ENCODE data around the gene FPR3. TPM values are rescaled to one million over a fixed set of nuclear protein-coding genes. Genes with fewer than 3 reads are reported as not detected.
"Not testable (repeated sequence)": the region's sequence is repeated elsewhere in the genome, so short reads cannot be mapped to it uniquely, and the experiment has no call there.

Gene FPR3
- total RNA-seq, 1 donor from 2014 or later: not detected

DNA sequence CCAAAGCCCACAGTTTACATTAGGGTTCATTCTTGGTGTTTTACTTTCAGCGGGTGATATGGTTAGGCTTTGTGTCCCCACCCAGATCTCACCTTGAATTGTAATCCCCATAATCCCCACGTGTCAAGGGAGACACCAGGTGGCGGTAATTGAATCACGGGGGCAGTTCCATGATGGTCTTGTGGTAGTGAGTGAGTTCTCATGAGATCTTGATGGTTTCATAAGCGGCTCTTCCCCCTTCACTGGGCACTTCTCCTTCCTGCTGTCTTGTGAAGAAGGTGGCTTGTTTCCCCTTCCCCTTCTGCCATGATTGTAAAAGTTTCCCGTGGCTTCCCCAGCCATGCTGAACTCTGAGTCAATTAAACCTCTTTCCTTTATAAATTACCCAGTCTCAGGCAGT lies 22.0 kb upstream of the FPR3 start:
- Histone ChIP-seq H2AFZ (replicated peaks) (no peak overlapping the region), H3K9me3 (ENCODE audit: low read depth) (no peaks in the 10 kb centered on the region), H3K4me3 (no peak overlapping the region), H3K4me1 (no peaks in the 10 kb centered on the region), H3K4me2 (no peak overlapping the region), H3K9ac (no peak overlapping the region), H3K27ac (no peak overlapping the region), H3K79me2 (ENCODE audit: low read depth) (no peaks in the 10 kb centered on the region), H4K20me1 (ENCODE audit: low read depth) (no peaks in the 10 kb centered on the region), H3F3A (ENCODE audit: low read depth) (no peaks in the 10 kb centered on the region), H3K36me3 (no peaks in the 10 kb centered on the region), H3K27me3 (no peaks in the 10 kb centered on the region)
- Mint-ChIP-seq H3K4me3 (no peak overlapping the region), H3K36me3 (no peaks in the 10 kb centered on the region), H3K4me1 (no peaks in the 10 kb centered on the region), H3K27me3 (ENCODE audit: insufficient read depth, low read depth) (peaks cover 2% of the 10 kb centered on the region), H3K27ac (no peak overlapping the region), H3K9me3 (no peaks in the 10 kb centered on the region)
- DNase-seq (ENCODE audit: low spot score): no peak
- TF ChIP-seq EZH2phosphoT487 (IDR thresholded peaks at IDR 0.05) (no peak), EZH2 (IDR thresholded peaks at IDR 0.05) (no peak)
- TF ChIP-seq, protein P1, sequence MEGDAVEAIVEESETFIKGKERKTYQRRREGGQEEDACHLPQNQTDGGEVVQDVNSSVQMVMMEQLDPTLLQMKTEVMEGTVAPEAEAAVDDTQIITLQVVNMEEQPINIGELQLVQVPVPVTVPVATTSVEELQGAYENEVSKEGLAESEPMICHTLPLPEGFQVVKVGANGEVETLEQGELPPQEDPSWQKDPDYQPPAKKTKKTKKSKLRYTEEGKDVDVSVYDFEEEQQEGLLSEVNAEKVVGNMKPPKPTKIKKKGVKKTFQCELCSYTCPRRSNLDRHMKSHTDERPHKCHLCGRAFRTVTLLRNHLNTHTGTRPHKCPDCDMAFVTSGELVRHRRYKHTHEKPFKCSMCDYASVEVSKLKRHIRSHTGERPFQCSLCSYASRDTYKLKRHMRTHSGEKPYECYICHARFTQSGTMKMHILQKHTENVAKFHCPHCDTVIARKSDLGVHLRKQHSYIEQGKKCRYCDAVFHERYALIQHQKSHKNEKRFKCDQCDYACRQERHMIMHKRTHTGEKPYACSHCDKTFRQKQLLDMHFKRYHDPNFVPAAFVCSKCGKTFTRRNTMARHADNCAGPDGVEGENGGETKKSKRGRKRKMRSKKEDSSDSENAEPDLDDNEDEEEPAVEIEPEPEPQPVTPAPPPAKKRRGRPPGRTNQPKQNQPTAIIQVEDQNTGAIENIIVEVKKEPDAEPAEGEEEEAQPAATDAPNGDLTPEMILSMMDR (IDR thresholded peaks at IDR 0.05): no peak

DNA sequence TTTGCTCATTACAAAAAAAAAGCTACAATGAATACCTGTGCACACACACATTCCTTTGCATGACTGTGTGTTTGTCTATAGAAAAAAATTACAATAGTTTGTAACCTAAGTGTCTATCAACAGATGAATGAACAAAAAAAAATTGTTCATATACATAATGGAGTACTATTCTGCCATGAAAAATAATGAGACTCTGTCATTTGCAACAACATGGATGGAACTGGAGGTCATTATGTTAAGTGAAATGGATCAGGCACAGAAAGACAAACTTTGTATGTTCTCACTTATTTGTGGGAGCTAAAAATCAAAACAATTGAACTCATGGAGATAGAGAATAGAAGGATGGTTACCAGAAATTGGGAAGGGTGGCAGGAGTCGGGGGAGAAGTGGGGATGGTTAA lies 18.4 kb upstream of the FPR3 start:
- H3K4me1 Mint-ChIP-seq; H3K27me3 Mint-ChIP-seq (ENCODE audit: insufficient read depth, low read depth); H4K20me1 ChIP-seq (ENCODE audit: low read depth); H3K27me3 ChIP-seq; H3K4me1 ChIP-seq; H3K36me3 Mint-ChIP-seq; H3K9ac ChIP-seq; H3K27ac Mint-ChIP-seq; H3K36me3 ChIP-seq; H3K9me3 Mint-ChIP-seq; H2AFZ ChIP-seq (replicated peaks); H3K4me3 Mint-ChIP-seq; H3K79me2 ChIP-seq (ENCODE audit: low read depth); H3K27ac ChIP-seq; H3K9me3 ChIP-seq (ENCODE audit: low read depth); DNase-seq (ENCODE audit: low spot score); H3K4me3 ChIP-seq; H3K4me2 ChIP-seq; H3F3A ChIP-seq (ENCODE audit: low read depth): not testable (repeated sequence)

DNA sequence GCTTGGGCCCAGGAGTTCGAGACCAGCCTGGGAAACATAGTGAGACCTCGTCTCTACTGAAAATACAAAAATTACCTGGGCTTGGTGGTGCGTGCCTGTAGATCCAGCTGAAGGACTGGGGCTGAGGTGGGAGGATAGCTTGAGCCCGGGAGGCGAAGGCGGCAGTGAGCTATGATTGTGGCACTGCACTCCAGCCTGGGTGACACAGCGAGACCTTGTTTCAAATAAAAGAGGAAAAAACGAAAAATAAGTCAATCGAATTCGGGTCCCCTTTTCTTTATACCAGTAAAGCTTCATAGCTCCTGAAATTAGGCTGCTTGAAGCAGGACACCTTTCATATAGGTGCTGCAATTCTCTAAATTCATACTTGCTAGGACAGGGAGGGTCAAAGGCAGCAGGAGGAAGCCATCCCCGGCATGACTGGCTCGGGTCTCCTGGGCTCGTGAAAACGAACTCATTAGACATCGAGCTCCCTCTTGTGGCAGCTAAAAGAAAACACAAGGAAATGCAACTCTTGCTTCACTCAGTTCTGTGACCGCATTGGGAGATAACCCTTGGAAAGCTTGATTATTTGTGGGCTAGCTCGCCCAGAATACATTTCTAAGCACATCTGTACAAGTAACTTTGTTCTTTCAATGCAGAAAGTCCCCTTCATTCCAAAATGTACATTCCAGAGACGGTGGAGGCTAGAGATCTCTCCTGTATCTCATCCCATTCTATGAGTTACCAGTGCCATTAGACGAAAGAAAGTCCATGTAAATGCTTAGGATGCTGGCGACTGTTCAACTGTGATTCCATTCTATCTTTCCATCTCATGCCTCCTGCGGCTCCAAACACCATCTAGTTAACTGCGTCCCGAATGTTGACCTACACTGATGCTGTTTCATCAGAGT lies 17.1 kb upstream of the FPR3 start:
- H3F3A ChIP-seq (ENCODE audit: low read depth): no peaks in the 10 kb centered on the region
- H3K9me3 ChIP-seq (ENCODE audit: low read depth): no peaks in the 10 kb centered on the region
- no peaks in the 10 kb centered on the region for H3K4me1 ChIP-seq
- H3K9me3 Mint-ChIP-seq: no peaks in the 10 kb centered on the region
- H3K4me3 ChIP-seq: no peak overlapping the region
- no peak overlapping the region for H3K27ac Mint-ChIP-seq
- no peaks in the 10 kb centered on the region for H3K36me3 ChIP-seq
- peak; percentile 85 for DNase-seq (ENCODE audit: low spot score)
- H3K79me2 ChIP-seq (ENCODE audit: low read depth): no peaks in the 10 kb centered on the region
- peak overlapping the region; percentile 19 for H2AFZ ChIP-seq (replicated peaks)
- H3K4me3 Mint-ChIP-seq: no peak overlapping the region
- no peaks in the 10 kb centered on the region for H4K20me1 ChIP-seq (ENCODE audit: low read depth)
- H3K27ac ChIP-seq: no peak overlapping the region
- H3K27me3 Mint-ChIP-seq (ENCODE audit: insufficient read depth, low read depth): peaks cover 9% of the 10 kb centered on the region
- no peak overlapping the region for H3K4me2 ChIP-seq
- no peak overlapping the region for H3K9ac ChIP-seq
- H3K27me3 ChIP-seq: peaks cover 20% of the 10 kb centered on the region
- no peaks in the 10 kb centered on the region for H3K4me1 Mint-ChIP-seq
- H3K36me3 Mint-ChIP-seq: no peaks in the 10 kb centered on the region
- TF ChIP-seq EZH2 (IDR thresholded peaks at IDR 0.05) (no peak), EZH2phosphoT487 (IDR thresholded peaks at IDR 0.05) (no peak)
- TF ChIP-seq, protein P1 (IDR thresholded peaks at IDR 0.05): peak; percentile 73

DNA sequence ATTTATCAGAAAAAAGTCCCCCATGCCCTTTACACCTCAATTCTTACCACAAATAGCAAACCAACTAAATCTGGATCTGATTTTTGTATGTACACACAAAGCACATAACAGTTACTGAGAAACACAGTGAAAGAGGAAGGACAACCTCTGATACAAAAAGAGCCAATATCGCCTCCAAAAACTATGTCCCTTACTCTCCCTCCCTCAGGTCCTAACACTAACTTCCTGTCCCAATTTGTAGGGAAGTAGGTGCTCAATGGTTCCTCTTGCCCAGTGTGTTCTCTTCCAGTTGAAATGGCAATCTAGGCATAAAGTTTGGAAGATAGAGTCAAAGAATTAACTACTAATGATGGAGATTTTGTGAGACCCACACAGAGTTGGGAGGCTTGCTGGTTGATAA lies 15.8 kb upstream of the FPR3 start:
- H3K36me3 ChIP-seq: no peaks in the 10 kb centered on the region
- H3F3A ChIP-seq (ENCODE audit: low read depth): no peaks in the 10 kb centered on the region
- Mint-ChIP-seq H3K4me3 (no peak overlapping the region), H3K27ac (no peak overlapping the region), H3K9me3 (no peaks in the 10 kb centered on the region), H3K27me3 (ENCODE audit: insufficient read depth, low read depth) (peaks cover 9% of the 10 kb centered on the region), H3K36me3 (no peaks in the 10 kb centered on the region), H3K4me1 (no peaks in the 10 kb centered on the region)
- H4K20me1 ChIP-seq (ENCODE audit: low read depth): no peaks in the 10 kb centered on the region
- H3K9me3 ChIP-seq (ENCODE audit: low read depth): no peaks in the 10 kb centered on the region
- no peak overlapping the region for H3K9ac ChIP-seq
- no peak overlapping the region for H3K27ac ChIP-seq
- DNase-seq (ENCODE audit: low spot score): no peak
- no peaks in the 10 kb centered on the region for H3K79me2 ChIP-seq (ENCODE audit: low read depth)
- no peak overlapping the region for H2AFZ ChIP-seq (replicated peaks)
- peaks cover 22% of the 10 kb centered on the region for H3K27me3 ChIP-seq
- TF ChIP-seq, protein P1 (IDR thresholded peaks at IDR 0.05): no peak
- no peak for TF ChIP-seq EZH2 (IDR thresholded peaks at IDR 0.05)
- no peak for TF ChIP-seq EZH2phosphoT487 (IDR thresholded peaks at IDR 0.05)
- H3K4me3 ChIP-seq: no peak overlapping the region
- no peaks in the 10 kb centered on the region for H3K4me1 ChIP-seq
- H3K4me2 ChIP-seq: no peak overlapping the region
